Lower lobe of right lung (tissue), 2 donors: Measurements from ENCODE around the gene KCNQ1. TPM values are rescaled to one million over a fixed set of nuclear protein-coding genes. Genes with fewer than 3 reads are reported as not detected.

Experiments
- ATAC-seq, 2 donors: fragments of 200-7000 bp; cut with Tn5 transposase; one replicate each; pipeline ENCODE4 v1.9.1; 2020 to 2022; ENCODE audit warnings: mild to moderate bottlenecking in 2 of 2, moderate library complexity in 2 of 2
- DNase-seq: peaks from one replicate; pipeline ENCODE4 v3.0.0-alpha.2; 2020
- H3K27ac ChIP-seq: fragments of 200-600 bp; one replicate; pipeline ENCODE4 v1.8.0; 2022
- H3K27me3 ChIP-seq: fragments of 200-600 bp; one replicate; pipeline ENCODE4 v1.8.0; 2022; ENCODE audit warnings: low read depth
- H3K36me3 ChIP-seq: fragments of 200-600 bp; one replicate; pipeline ENCODE4 v1.8.0; 2022; ENCODE audit warnings: mild to moderate bottlenecking
- H3K4me1 ChIP-seq: fragments of 200-600 bp; one replicate; pipeline ENCODE4 v1.8.0; 2022
- H3K4me3 ChIP-seq: fragments of 200-600 bp; one replicate; pipeline ENCODE4 v1.8.0; 2022; ENCODE audit warnings: mild to moderate bottlenecking
- H3K9me3 ChIP-seq: fragments of 200-600 bp; one replicate; pipeline ENCODE4 v1.8.0; 2022
- intact Hi-C: fragments of 100-400 bp; cut with DNase I; formaldehyde crosslinking; loops from one replicate; pipeline ENCODE4 v1.11.0; 2022
- total RNA-seq: library from RNA; stranded (reverse); fragmentation: NEBNext Ultra II Directional; extraction: Animal tissue kit (Norgen Biotek cat#: 25700); gene quantifications from one replicate; pipeline ENCODE4 v1.2.1, GENCODE V29; 2021
- TF ChIP-seq, protein P1 (sequence below): fragments of 200-600 bp; IDR thresholded peaks from one replicate; pipeline ENCODE4 v1.8.0; 2022; ENCODE audit warnings: antibody characterized with exemption, mild to moderate bottlenecking
- donor health status: DM: no; HTN: yes; CAD: no; lungs with severe emphysema.

The KCNQ1 gene
- total RNA-seq, 1 donor from 2014 or later = 51.0 TPM

DNA sequence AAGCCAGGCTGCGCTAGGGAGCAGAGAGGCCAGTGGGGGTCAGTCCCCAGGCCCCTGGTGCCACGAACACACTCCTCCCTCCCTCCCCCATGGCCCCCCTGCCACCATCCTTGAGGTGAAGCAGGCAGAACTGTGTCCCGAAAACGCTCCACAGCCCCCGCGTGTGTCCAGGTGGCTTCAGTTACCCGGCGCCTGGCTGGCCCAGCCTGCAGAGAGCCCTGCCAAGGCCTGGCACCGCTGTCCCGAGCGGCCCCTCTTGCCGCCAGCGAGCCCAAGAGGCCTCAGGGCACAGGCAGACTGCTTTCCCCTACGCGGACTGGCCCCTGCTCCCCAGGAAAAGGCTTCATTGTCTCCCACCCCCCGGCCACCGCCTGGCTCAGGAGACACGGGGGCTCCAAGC, 413.1 kb downstream of the KCNQ1 start:
- peaks cover under 1% of the 10 kb centered on the region for H3K4me1 ChIP-seq
- no peaks in the 10 kb centered on the region for H3K9me3 ChIP-seq
- no peaks in the 10 kb centered on the region for H3K36me3 ChIP-seq
- intact Hi-C loops = no loop called here
- no peak overlapping the region for H3K27ac ChIP-seq
- no peak for DNase-seq
- H3K27me3 ChIP-seq = peaks cover 11% of the 10 kb centered on the region
- TF ChIP-seq, protein P1, sequence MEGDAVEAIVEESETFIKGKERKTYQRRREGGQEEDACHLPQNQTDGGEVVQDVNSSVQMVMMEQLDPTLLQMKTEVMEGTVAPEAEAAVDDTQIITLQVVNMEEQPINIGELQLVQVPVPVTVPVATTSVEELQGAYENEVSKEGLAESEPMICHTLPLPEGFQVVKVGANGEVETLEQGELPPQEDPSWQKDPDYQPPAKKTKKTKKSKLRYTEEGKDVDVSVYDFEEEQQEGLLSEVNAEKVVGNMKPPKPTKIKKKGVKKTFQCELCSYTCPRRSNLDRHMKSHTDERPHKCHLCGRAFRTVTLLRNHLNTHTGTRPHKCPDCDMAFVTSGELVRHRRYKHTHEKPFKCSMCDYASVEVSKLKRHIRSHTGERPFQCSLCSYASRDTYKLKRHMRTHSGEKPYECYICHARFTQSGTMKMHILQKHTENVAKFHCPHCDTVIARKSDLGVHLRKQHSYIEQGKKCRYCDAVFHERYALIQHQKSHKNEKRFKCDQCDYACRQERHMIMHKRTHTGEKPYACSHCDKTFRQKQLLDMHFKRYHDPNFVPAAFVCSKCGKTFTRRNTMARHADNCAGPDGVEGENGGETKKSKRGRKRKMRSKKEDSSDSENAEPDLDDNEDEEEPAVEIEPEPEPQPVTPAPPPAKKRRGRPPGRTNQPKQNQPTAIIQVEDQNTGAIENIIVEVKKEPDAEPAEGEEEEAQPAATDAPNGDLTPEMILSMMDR = no peak
- no peak overlapping the region for H3K4me3 ChIP-seq
- no peak for ATAC-seq

DNA sequence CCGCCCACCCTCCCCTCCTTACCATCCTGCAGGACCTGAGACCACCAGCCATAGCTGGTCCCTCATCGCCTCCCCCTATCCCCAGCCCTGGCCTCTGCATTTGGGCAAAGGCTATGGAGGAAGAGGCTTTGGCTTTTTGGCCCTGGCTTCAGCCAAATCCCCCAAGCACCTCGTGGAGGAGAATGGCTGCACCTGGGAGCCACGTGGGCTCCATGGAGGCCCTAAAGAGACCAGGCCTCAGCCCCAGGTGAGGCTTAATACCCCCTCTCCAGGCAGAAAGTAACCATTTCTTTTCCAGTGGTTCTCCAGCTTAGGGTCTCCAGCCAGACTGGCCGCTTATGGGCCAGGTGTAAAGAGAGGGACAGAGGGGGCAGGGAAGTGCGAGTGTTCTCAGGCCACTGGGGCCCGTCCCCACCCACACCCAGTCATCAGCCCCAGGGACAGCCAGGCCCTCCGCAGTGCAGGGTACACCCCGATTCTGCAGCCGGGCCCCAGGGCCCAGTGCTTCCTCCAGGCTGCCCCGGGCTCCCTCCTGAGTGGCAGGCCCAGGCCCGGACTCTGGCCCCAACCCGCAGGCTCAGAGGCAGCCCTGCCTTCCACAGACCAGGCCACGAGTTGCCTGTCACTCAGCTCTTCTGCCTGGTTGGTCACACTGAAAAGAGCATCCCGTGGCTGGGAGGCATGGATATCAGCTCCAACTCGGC, 414.3 kb downstream of the KCNQ1 start:
- Histone ChIP-seq H3K27ac (no peak overlapping the region), H3K9me3 (no peaks in the 10 kb centered on the region), H3K36me3 (no peaks in the 10 kb centered on the region), H3K4me3 (no peak overlapping the region), H3K27me3 (peaks cover 18% of the 10 kb centered on the region), H3K4me1 (peaks cover 6% of the 10 kb centered on the region)
- TF ChIP-seq, protein P1 = no peak
- no peak for ATAC-seq
- DNase-seq = no peak
- intact Hi-C loops = no loop called here

DNA sequence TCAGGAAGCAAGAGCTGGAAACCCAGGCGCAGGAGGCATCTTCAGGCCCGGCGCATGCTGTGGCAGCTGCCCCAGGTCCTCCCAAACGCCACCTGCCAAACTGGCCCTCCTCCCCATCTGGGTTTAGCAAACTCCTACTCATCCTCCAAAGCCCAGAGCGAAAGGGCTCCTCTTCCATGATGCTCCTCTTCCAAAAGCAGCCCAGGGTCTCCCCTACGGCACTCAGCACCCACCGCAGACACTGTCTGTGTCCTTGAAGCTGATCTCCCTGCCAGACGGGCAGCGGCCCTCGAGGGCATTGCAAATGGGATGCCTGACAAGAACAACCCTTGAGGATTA, 414.9 kb downstream of the KCNQ1 start:
- no peak for ATAC-seq
- H3K4me1 ChIP-seq = peaks cover 6% of the 10 kb centered on the region
- H3K4me3 ChIP-seq = no peak overlapping the region
- DNase-seq = no peak
- H3K27ac ChIP-seq = no peak overlapping the region
- TF ChIP-seq, protein P1 = no peak
- no peaks in the 10 kb centered on the region for H3K36me3 ChIP-seq
- peaks cover 18% of the 10 kb centered on the region for H3K27me3 ChIP-seq
- intact Hi-C loops = no loop called here
- no peaks in the 10 kb centered on the region for H3K9me3 ChIP-seq

DNA sequence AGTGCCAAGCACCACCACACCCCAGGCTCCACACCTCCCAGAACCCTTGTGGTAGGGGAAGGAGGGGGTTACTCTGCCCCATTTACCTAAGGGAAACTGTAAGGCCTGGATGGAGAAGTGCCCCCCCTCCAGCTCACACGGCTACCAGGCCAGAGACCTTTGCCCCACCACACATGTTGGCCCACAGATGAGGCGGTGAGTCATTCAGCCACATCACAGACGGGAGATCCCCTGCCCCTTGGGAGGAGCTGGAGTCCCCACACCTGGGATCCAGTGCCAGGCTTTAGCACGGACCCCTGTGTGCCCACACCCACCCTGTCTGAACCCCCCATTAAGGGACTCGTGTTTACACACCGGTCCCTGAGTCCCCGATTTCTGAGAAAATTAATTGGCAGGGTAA, 415.8 kb downstream of the KCNQ1 start:
- no peak for DNase-seq
- TF ChIP-seq, protein P1 = no peak
- H3K4me1 ChIP-seq = peaks cover 6% of the 10 kb centered on the region
- H3K27ac ChIP-seq = no peak overlapping the region
- no peaks in the 10 kb centered on the region for H3K36me3 ChIP-seq
- intact Hi-C loops = no loop called here
- H3K4me3 ChIP-seq = no peak overlapping the region
- peak in 1 of 2 donors; percentile 22 for ATAC-seq
- peaks cover 18% of the 10 kb centered on the region for H3K27me3 ChIP-seq
- H3K9me3 ChIP-seq = no peaks in the 10 kb centered on the region

DNA sequence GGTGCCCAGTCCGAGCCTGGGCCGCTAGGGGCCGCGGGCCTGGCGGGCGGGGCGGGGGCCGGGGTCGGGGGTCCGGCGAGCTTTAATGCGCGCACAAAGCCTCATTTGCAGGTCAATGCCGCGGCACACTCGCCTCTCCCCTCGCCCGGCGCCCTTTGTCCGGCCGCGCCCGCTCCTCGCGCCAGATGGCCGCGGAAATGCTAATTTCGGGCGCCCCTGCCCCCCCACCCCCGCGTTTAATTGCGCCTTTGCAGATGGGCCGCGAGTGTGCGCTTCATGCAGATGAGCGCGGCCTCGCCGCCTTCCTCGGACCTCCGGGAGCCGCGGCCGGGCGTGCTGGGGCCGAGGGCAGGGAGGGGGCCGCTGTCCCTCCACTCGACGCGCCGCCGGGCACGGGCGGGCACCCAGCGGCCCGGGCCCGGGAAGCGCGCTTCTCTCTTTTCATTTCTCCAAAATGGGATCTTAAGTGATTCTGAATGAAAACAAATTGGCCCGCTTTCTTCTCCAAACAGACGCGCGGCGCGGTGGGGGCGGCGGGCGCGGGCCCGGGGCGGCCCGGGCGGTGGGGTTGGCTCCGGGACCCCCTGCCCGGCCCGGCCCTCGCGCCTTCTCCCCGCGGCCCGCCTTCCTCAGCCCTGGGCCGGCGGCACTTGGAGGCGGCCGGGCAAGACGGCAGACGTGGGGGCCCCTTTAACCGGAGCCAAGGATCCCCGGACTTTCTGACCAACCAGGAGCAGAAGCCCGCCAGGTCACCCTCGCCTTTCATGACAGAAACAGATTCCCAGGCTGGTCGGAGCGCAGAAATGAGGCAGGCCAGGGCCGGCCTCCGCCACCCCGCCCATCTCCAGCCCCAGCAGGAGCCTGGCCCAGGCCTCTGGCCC, 417.8 kb downstream of the KCNQ1 start:
- Histone ChIP-seq H3K27me3 (peaks cover 18% of the 10 kb centered on the region), H3K4me3 (no peak overlapping the region)
- DNase-seq = no peak

More for the DNA sequence above, 417.8 kb downstream of the KCNQ1 start:
- ATAC-seq = no peak
- intact Hi-C loops = no loop called here
- no peaks in the 10 kb centered on the region for H3K9me3 ChIP-seq
- peak overlapping the region; percentile 31 for H3K27ac ChIP-seq
- no peaks in the 10 kb centered on the region for H3K36me3 ChIP-seq
- peaks cover 6% of the 10 kb centered on the region for H3K4me1 ChIP-seq
- TF ChIP-seq, protein P1 = no peak
